HuH-7.5 (cell line): ENCODE measurements around the gene LENG1.

Experiments used
- DNase-seq: peaks from one replicate; pipeline ENCODE4 v3.0.0; 2011; ENCODE audit warnings: low spot score

LENG1 gene

GRCh38 chr19:54162884-54163283, 3.4 kb upstream of the LENG1 start:
- no peak for DNase-seq

GRCh38 chr19:54162241-54162805, 2.8 kb upstream of the LENG1 start:
- DNase-seq, result no peak

- DNase-seq, result no peak
Measured at GRCh38 chr19:54160854-54161253, 1.3 kb upstream of the LENG1 start.

- no peak for DNase-seq
Measured at GRCh38 chr19:54160182-54160811, 776 bp upstream of the LENG1 start.

GRCh38 chr19:54158812-54159351, 639 bp downstream of the LENG1 start:
- no peak for DNase-seq

- no peak for DNase-seq
Measured at GRCh38 chr19:54156953-54157352, 2.6 kb downstream of the LENG1 start.

GRCh38 chr19:54156490-54156889, 3.0 kb downstream of the LENG1 start:
- DNase-seq, result no peak

- DNase-seq, result no peak
Measured at GRCh38 chr19:54155694-54156093, 3.8 kb downstream of the LENG1 start.

- no peak for DNase-seq
Measured at GRCh38 chr19:54154603-54155345, 4.7 kb downstream of the LENG1 start.

GRCh38 chr19:54153731-54154326, 5.7 kb downstream of the LENG1 start:
- DNase-seq, result no peak

GRCh38 chr19:54152878-54153524, 6.5 kb downstream of the LENG1 start:
- DNase-seq, result no peak

GRCh38 chr19:54152267-54152666, 7.3 kb downstream of the LENG1 start:
- DNase-seq, result no peak

GRCh38 chr19:54151362-54152035, 8.0 kb downstream of the LENG1 start:
- no peak for DNase-seq

- no peak for DNase-seq
Measured at GRCh38 chr19:54149021-54149812, 10.3 kb downstream of the LENG1 start.

GRCh38 chr19:54148158-54148557, 11.4 kb downstream of the LENG1 start:
- no peak for DNase-seq

GRCh38 chr19:54147676-54148075, 11.8 kb downstream of the LENG1 start:
- DNase-seq, result no peak

GRCh38 chr19:54145541-54146158, 13.9 kb downstream of the LENG1 start:
- no peak for DNase-seq

- DNase-seq, result no peak
Measured at GRCh38 chr19:54142166-54142780, 17.2 kb downstream of the LENG1 start.

- no peak for DNase-seq
Measured at GRCh38 chr19:54141356-54141755, 18.2 kb downstream of the LENG1 start.
